Body of pancreas (tissue), 4 donors: Measurements from ENCODE around the gene USF2.

Experiments used
- CTCF ChIP-seq, 7 experiments: fragments of 450-650 bp in 4 of 7; fragments of 200-600 bp in 3 of 7; sonication (generic) in 3 of 7; IDR thresholded peaks; one replicate each; pipeline ENCODE4 v1.5.1; 2016 to 2019; ENCODE audit warnings: antibody characterized with exemption in 7 of 7
- POLR2A ChIP-seq, 3 donors: fragments of 450-650 bp; IDR thresholded peaks; one replicate each; pipeline ENCODE4 v1.6.1; 2016; ENCODE audit warnings: antibody characterized with exemption in 3 of 3, mild to moderate bottlenecking in 2 of 3

GRCh38 chr19:35223084-35223790 lies 45.5 kb upstream of the USF2 start:
- TF ChIP-seq POLR2A (IDR thresholded peaks at IDR 0.05), result no peak
- TF ChIP-seq CTCF (IDR thresholded peaks at IDR 0.05), result no peak
